ENCODE measurements around the gene TMEM108.

TMEM108 gene

GRCh38 chr3:133440652-133441051, 402.5 kb downstream of the TMEM108 start:
- no peak for DNase-seq

GRCh38 chr3:133441867-133442270, 403.7 kb downstream of the TMEM108 start:
- peak in 2 of 6 experiments; percentile 8 to 51 for DNase-seq

- DNase-seq = no peak
Measured at GRCh38 chr3:133442518-133442917, 404.3 kb downstream of the TMEM108 start.

- no peak for DNase-seq
Measured at GRCh38 chr3:133443649-133444422, 405.6 kb downstream of the TMEM108 start.

GRCh38 chr3:133444423-133444774, 406.2 kb downstream of the TMEM108 start:
- no peak for DNase-seq

GRCh38 chr3:133445108-133445507, 406.9 kb downstream of the TMEM108 start:
- no peak for DNase-seq
